SU-DHL-6 (cell line): ENCODE results near the gene OAF.

Experiments used
- EZH2phosphoT487 ChIP-seq: fragments of 200-600 bp; sonication (generic), shearing (Covaris generic); conservative IDR thresholded peaks from 2 replicates; pipeline ENCODE4 v1.6.1; 2018; ENCODE audit warnings: mild to moderate bottlenecking, antibody characterized with exemption, low read length, moderate library complexity, mixed read lengths
- TF ChIP-seq, protein P1 (sequence below): fragments of 200-600 bp; sonication (generic); IDR thresholded peaks from one replicate; pipeline ENCODE4 v1.5.1; 2017; ENCODE audit warnings: antibody characterized with exemption, mild to moderate bottlenecking, low read length, moderate library complexity; ENCODE audit not compliant: insufficient read depth, poor library complexity, severe bottlenecking

DNA sequence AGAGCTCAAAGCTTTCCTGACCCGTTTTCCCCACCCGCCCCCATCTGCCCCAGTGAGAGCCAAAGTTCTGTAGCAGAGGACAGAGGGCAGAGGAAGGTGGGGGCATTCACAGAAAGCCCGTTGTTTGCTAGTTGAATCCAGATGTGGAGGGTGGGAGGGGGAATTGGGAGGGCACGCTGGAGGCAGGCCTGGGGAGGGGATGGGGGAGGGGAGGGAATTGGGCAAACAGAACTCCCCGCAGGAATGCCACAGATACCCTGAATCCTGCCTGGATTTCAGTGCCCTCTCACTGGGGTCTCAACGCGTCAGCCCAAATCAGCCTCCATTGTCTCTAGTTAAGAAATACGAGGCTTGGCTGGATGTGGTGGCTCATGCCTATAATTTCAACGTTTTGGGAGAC lies 12.9 kb upstream of the OAF start:
- no peak for TF ChIP-seq EZH2phosphoT487
- TF ChIP-seq, protein P1, sequence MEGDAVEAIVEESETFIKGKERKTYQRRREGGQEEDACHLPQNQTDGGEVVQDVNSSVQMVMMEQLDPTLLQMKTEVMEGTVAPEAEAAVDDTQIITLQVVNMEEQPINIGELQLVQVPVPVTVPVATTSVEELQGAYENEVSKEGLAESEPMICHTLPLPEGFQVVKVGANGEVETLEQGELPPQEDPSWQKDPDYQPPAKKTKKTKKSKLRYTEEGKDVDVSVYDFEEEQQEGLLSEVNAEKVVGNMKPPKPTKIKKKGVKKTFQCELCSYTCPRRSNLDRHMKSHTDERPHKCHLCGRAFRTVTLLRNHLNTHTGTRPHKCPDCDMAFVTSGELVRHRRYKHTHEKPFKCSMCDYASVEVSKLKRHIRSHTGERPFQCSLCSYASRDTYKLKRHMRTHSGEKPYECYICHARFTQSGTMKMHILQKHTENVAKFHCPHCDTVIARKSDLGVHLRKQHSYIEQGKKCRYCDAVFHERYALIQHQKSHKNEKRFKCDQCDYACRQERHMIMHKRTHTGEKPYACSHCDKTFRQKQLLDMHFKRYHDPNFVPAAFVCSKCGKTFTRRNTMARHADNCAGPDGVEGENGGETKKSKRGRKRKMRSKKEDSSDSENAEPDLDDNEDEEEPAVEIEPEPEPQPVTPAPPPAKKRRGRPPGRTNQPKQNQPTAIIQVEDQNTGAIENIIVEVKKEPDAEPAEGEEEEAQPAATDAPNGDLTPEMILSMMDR: no peak
